ENCODE results near the gene LHFPL2. TPM values are rescaled to one million over a fixed set of nuclear protein-coding genes. Genes with fewer than 3 reads are reported as not detected.
"Not testable (repeated sequence)": the region's sequence is repeated elsewhere in the genome, so short reads cannot be mapped to it uniquely, and the experiment has no call there.

LHFPL2 gene
- polyA plus RNA-seq, 3 donors: 46.8 to 49.0 (median 48.5) TPM

DNA sequence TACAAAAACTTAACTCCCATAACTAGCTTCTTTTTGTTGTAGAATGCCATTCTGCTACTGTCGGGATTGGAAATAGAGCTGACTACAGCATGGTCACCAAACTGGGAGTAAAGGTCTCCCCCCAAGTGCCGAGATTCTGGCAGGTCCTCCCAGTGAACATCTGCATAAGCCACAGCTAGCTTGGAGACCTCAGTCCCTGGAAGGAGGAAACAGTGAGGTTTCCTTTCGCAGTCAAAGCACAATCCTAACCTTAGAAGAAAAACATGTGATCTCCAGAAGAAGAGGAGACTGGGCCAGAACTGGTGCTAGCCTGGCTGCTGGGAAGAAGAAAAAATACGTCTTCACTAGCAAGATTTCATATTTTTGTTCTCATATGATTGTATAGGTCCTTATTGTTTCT, 160.7 kb downstream of the LHFPL2 start:
- no peak for DNase-seq (ENCODE audit: low read depth in 3 of 3, low spot score in 2 of 3)

DNA sequence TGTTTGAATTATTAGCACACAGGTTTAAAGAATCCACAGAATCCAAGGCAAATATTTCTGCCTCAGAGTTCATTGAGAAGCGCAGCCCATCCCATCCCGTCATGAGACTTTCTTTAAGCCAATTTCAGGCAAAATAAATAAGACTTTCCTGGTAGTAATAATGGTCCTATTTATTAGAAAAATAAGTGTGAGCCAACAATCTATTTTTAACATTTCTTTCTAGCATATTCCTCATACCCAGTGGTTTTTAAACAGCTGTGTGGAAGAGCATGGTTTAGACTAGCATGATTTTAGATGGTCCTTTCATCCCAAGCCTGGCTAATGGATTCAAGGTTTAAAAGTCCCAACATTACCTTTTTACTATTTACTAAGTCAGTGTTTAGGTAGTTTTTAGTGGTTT, 162.4 kb downstream of the LHFPL2 start:
- DNase-seq (ENCODE audit: low read depth in 3 of 3, low spot score in 2 of 3): no peak

DNA sequence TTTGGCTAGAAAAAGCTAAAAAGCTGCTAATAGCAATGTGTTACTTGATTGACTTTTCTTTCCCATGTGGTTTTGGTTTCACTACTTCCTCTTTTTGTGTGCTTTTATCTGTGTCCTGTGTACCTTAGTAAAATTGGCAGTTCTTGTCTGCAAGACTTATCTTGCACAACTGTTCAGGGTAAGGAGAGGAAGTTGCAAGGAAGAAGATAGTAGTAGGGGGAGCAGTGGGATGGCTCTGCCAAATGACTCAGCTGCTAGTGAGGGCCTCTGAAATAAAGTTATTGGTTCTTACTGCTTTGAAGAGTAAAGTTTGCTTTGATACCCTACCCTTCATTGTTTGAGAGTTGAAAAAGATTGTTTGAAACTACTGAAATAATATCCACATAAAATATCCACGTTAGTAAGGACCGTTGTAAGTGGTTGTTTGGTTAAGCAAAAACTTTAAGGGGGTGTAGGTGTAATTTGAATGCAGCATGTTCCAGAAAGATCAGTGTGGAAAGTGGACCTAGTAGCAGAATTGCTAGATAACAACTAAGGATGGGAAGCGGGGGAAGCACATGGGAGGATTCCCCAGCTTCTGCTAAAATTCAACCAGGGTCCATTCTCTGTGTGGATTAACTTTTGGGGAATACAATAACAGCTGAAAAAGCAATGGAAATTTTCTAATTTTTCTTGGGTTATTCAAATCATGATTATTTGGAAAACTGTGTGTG, 164.6 kb downstream of the LHFPL2 start:
- DNase-seq (ENCODE audit: low read depth in 3 of 3, low spot score in 2 of 3): no peak

DNA sequence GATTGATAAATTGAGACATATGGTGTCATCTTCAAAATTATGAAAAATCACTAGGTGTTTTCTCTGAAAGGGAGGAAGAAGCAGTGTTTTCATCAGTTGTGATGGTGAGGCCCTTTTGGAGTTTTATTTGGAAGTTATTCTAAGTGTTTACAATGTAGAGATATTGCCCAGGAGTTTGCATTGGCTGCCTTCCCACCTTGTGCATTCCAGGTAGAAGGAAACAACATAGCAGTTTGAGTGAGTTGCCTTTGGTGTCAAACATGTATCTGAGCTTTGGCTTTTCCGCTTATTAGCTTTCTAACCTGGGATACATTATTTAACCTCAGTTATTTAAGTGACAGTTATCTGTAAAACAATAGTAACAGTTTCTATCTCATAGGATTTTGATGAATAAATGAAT, 165.6 kb downstream of the LHFPL2 start:
- no peak for DNase-seq (ENCODE audit: low read depth in 3 of 3, low spot score in 2 of 3)

DNA sequence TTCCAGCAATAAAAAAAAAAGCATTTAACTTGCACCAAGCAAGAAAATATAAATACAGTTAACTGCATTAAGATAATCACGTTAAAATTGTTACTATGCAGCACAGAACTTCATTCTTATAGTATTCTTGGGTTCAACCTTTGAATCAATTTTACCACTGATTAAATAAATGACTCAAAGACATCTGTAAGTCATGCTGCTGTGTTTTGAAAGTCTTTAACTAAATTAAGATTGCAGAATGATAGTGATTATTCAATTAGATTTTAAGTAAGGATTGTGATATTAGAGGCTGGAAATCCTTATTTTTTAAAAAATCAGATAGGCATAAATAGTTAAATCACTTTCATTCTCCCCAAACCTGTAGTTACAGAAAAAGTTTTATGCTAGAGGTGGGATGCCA, 171.8 kb downstream of the LHFPL2 start:
- no peak for DNase-seq (ENCODE audit: low read depth in 3 of 3, low spot score in 2 of 3)

DNA sequence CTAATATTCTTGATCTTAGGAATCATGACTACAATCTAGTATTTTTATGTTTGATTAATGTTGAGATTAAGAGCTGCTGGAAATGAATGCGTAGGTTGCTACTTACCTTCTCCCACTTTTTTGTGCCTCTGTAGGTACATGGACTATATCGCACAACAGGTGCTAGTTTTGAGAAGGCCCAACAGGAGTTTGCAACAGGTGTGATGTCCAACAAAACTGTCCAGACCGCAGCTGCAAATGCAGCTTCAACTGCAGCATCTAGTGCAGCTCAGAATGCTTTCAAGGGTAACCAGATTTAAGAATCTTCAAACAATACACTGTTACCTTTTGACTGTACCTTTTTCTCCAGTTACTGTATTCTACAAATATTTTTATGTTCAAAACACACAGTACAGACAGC, 173.2 kb downstream of the LHFPL2 start:
- no peak for DNase-seq (ENCODE audit: low read depth in 3 of 3, low spot score in 2 of 3)

DNA sequence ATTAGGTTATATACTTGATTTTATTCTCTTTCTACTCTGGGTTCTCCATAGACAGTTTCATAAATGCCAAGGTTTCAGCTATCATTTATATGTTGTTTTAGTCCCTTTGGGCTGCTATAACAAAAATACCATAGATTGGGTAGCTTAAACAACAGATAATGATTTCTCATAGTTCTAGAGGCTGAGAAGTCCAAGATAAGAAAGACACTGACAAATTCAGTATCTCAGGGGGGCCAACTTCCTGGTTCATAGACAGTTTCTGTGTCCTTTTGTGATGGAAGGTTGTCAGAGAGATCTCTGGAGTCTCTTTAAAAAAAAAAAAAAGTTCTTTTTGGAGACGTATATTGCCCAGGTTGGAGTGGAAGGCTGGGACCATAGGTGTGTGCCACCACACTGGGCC, 174.8 kb downstream of the LHFPL2 start:
- no peak for DNase-seq (ENCODE audit: low read depth in 3 of 3, low spot score in 2 of 3)

DNA sequence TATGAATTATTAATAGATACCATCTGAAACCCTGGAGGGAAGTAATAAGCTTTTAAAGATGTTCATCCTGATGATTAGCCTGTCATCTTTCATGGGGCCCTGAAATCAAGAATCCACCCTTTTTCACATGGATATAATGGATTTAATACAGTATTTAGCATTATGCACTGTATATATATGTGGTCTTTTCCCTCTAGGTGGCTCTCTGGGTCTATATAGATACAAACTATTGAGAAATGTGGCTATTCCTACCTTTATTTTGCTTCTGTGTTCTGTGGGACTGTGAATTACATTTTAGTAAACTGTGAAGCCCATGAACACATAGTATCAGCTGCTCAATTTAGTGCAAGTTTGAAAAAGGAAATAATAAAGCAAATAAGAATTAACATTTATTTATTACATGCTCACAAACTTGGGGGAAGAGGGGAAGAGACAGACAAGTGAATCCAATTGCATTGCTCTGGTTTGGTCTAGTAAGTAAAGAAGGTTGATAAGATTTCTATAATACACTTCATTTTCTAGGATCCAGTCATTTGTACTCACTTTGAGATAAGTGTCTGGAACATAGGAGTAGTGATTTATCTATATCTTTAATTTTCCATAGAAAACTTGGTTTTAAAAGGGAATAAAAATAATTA, 176.0 kb downstream of the LHFPL2 start:
- no peak for DNase-seq (ENCODE audit: low read depth in 3 of 3, low spot score in 2 of 3)

DNA sequence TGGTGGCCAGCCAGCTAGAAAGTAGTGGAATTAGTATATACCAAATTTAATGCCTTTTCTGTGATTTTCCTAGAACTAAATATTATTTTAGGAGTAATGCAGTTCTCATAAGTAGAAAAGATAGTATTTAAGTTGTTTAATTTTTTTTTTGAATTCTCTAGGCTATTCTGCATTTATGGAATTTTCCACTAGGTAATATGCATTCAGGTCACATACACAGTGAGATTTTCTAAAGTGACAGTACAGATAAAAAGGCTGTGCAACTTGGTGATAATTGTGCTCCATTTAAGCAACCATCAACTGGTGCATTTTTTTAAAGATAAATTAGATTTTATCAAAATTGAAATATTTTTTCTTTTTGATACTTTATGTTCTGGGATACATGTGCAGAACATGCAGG, 176.7 kb downstream of the LHFPL2 start:
- no peak for DNase-seq (ENCODE audit: low read depth in 3 of 3, low spot score in 2 of 3)

DNA sequence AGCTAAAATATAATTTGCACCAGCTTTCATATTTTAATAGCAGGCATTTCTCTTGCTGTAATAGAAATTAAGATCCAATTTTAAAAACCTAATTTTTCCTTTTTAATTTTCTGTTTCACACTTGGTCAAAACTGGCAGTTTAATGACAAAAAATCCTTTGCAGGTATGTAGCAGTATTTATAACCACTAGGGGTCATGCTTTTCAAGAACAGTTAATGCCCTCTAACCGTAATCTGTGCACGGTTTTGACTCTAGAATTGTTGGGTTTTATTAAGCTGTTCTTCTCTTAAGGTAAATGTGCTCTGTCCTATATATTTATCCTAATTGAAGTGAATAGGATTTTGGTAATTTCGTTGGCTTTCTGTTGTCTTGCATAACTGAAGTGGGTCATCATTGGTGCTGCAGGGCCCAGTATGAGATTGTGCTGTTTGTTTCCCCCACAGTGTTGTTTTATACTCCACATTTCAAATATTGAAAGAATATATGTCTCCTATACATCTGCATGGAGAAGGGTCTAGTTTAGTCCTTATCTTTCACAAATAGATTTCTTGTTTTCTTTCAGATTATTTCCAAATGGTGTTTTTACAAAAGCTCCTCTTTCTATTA, 180.7 kb downstream of the LHFPL2 start:
- peak in 2 of 3 donors; percentile 13 to 24 for DNase-seq (ENCODE audit: low read depth in 3 of 3, low spot score in 2 of 3)

DNA sequence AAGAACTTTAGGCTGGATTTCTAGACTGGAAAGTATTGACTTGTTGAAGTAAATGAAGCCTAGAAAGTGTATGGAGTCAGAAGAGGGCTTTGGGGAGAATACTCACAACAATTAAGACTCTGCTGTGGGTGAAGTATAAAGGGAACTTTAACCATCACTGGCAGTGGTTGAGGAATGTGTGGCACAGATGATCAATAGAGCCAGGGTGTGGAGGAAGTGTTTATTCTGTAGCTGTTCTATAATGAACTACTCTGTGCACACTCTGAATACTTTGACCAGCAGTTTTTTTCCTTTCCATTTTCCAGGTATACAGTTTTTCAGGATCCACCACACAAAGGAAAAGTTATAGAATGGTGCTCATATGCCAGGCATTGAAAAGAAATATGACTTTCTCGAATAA, 181.4 kb downstream of the LHFPL2 start:
- no peak for DNase-seq (ENCODE audit: low read depth in 3 of 3, low spot score in 2 of 3)

DNA sequence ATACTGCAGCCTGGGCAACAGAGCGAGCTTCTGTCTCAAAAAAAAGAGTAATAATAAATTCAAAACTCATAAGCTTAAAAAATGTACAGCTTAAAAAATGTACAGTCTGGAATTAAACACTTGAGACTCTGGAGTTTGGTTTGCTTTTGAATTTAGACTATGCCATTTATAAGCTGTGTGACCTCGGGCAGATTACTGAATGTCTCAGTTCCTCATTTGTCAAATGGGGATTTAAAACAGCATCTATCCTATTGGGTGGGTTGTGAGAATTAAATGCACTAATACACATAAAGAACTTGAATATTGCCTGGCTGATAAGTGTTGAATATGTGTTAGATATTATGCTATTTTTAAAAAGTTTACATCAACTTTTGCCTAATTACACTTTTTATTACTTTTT, 189.7 kb downstream of the LHFPL2 start:
- DNase-seq (ENCODE audit: low read depth in 3 of 3, low spot score in 2 of 3): no peak

DNA sequence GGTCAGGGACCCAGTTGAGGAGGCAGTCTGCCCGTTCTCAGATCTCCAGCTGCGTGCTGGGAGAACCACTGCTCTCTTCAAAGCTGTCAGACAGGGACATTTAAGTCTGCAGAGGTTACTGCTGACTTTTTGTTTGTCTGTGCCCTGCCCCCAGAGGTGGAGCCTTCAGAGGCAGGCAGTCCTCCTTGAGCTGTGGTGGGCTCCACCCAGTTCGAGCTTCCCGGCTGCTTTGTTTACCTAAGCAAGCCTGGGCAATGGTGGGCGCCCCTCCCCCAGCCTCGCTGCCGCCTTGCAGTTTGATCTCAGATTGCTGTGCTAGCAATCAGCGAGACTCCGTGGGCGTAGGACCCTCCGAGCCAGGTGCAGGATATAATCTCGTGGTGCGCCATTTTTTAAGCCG, 191.1 kb downstream of the LHFPL2 start:
- not testable (repeated sequence) for DNase-seq (ENCODE audit: low read depth in 3 of 3, low spot score in 2 of 3)

DNA sequence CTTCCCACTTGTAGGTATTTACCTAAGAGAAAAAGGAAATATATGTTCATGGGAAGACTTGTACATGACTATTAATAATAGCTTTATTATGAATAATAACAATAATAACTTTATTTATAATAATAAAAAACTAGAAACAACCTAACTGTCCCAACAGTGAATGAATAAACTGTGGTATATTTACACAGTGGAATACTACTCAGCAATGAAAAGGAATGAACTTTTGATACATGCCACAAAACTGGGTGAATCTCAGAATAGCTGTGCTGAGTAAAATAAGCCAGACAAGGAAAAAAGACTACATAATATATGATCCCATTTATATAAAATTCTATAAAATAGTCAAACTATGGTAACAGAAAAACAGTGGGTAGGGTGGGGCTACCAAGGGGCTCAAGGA, 199.5 kb downstream of the LHFPL2 start:
- no peak for DNase-seq (ENCODE audit: low read depth in 3 of 3, low spot score in 2 of 3)

DNA sequence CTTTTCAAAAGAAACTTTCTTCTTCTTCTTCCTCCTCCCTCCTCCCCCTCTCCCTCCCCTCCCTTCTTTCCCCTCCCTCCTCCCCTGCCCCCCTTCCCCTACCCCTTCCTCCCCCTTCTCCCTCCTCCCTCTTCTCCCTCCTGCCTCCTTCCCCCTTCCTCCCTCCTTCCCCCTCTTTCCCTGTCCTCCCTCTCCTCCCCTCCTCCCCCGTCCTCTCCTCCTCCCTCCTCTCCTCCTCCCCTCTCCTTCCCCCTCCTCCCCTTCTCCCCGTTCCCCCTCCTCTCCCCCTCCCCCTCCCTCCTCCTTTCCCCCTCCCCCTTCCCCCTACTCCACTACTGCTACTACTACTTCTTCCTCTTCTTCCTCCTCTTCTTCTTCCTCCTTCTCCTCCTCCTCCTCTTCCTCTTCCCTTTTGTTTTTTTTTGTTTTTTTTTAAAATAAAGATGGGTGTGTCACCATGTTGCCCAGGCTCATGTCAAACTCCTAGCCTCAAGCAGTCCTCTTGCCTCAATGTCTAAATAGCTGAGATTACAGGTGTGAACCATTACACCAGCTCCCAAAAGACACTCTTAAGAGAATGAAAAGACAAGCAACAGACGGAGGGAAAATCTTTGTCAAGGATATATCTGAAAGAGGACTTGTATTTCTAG, 200.7 kb downstream of the LHFPL2 start:
- no peak for DNase-seq (ENCODE audit: low read depth in 3 of 3, low spot score in 2 of 3)

Measured in right renal cortex interstitium (tissue), 3 donors.